Measurements from ENCODE around the gene LGSN.

GRCh38 chr6:63317641-63318040 is 2.1 kb downstream of the LGSN start:
- TF ChIP-seq CTCF (IDR thresholded peaks at IDR 0.05; ENCODE audit: insufficient read depth, low read depth, low read length) (no peak), EZH2 (IDR thresholded peaks at IDR 0.05; ENCODE audit: insufficient read depth, low read length) (no peak)

Data from astrocyte (in vitro differentiated cells and primary cell).